GM10266 (cell line): Measurements from ENCODE around the gene TRIM9.
A peak's percentile ranks its signal among the peaks of the same experiment; 100 is the strongest.

Source experiments
- DNase-seq: peaks from one replicate; pipeline ENCODE4 v3.0.0; 2012; ENCODE audit errors: extremely low spot score
- CTCF ChIP-seq: IDR thresholded peaks from 2 replicates; pipeline ENCODE4 v1.5.1; 2012; ENCODE audit warnings: mild to moderate bottlenecking, low read depth; ENCODE audit not compliant: control insufficient read depth, insufficient read depth; ENCODE audit errors: missing control alignments

TRIM9 gene

DNA sequence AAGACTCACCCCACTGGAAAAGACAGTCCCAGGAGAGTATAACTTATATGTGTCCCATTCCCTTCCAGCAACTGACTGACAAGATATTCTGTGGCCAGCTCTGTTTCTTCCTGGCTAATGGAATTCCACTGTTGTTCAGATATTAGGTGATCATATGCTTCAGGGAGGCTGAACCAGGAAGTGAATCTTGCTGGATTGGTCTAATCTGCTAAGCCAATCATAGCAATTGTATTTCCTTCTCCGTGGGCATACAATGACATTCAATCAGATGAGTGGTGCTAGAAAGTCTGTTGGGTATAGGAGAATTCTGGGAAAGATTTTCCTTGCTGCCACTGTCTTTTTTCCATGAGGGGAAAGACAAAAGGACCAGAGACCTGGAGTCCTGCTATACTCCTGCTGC, 162.7 kb downstream of the TRIM9 start:
- no peak for DNase-seq
- no peak for TF ChIP-seq CTCF

- no peak for DNase-seq
- no peak for TF ChIP-seq CTCF
Measured at GRCh38 chr14:50931559-50931958, 163.3 kb downstream of the TRIM9 start.

- no peak for DNase-seq
- TF ChIP-seq CTCF: no peak
Measured at GRCh38 chr14:50929506-50929905, 165.4 kb downstream of the TRIM9 start.

DNA sequence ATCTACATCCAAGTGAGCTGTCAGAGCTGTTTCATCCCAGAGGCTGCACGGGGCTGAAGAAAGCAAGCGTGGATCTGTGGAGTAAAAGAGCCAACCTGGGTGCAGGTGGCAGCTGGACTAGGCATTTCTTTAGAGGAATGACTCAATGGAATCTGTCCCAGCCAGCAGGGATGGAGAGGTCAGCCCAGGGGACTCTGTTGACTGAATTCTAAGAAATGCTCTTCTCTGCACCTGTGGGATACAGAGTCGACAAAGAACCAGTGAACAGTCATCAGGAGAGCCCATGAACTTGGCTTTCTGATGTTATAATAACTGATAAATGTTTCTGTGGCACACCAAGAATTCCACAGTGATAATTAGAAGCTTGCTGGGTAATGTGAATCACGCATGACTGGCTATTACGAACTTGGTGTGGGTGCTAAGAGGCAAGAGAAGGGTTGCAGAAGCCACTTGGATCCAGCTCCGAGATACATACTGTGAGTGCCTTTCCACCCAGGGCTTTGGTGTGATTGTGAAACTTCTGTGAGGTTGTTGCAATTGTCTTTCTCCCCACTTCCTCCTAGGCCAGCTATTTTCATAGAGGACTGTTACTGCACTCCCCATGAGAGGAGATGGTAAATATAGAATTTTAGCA, 166.8 kb downstream of the TRIM9 start:
- peak; percentile 33 for DNase-seq
- no peak for TF ChIP-seq CTCF

DNA sequence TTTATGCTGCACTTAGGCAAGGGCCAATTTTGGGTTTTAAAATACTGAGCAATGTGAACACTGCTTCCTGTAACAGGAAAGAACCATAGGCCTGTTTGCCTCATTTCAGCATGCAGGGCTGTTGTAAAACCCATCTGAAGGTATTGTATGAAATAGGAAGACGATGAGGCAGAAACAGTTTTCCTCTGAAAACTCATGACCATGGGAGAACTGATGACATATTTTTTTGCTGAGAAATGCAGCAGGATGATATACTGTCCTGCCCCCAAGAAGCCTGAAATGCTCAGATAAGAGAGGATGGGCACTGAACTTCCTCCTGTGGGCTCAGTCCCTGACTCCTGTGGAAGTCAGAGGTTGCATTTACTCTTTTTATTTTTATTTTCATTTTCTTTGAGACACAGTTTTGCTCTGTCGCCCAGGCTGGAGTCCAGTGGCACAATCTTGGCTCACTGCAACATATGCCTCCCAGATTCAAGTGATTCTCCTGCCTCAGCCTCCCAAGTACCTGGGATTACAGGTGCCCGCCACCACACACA, 168.0 kb downstream of the TRIM9 start:
- no peak for DNase-seq
- no peak for TF ChIP-seq CTCF
